BJ (cell line): Measurements from ENCODE around the gene C2orf68. TPM values are rescaled to one million over a fixed set of nuclear protein-coding genes. Genes with fewer than 3 reads are reported as not detected.

Experiments
- CTCF ChIA-PET: fragments of 350-600 bp; formaldehyde crosslinking; extraction: SDS; loops from one replicate; lab custom pipeline; 2021; ENCODE audit warnings: antibody characterized with exemption, inconsistent platforms; lab: Yijun Ruan, JAX
- POLR2A ChIA-PET: fragments of 300-600 bp; sonication (Branson Sonifier 250); formaldehyde crosslinking; extraction: SDS; loops from one replicate; lab custom pipeline; 2021; ENCODE audit warnings: antibody characterized with exemption; lab: Charles Lee
- DNase-seq: peaks from one replicate; pipeline ENCODE4 v3.0.0-alpha.2; 2011; ENCODE audit warnings: low read depth
- H3K27me3 ChIP-seq: 2 replicates; pipeline ENCODE4 v1.6.0; 2011; ENCODE audit warnings: low read length; ENCODE audit not compliant: control insufficient read depth, insufficient read depth
- H3K36me3 ChIP-seq: 2 replicates; pipeline ENCODE4 v1.5.1; 2011; ENCODE audit warnings: low read length; ENCODE audit not compliant: control insufficient read depth, insufficient read depth
- H3K4me3 ChIP-seq: 2 replicates; pipeline ENCODE4 v1.5.1; 2011; ENCODE audit warnings: low read depth, mild to moderate bottlenecking, control low read depth, low read length
- CTCF ChIP-seq: IDR thresholded peaks from 2 replicates; pipeline ENCODE4 v1.5.1; 2011; ENCODE audit warnings: low read depth, mild to moderate bottlenecking, control low read depth, inconsistent platforms, low read length, moderate library complexity; ENCODE audit not compliant: insufficient read depth
- polyA plus RNA-seq: library from polyadenylated mRNA; depleted of rRNA; stranded (reverse); fragments of >200 nt; gene quantifications from 2 replicates; pipeline ENCODE4 v1.2.3, GENCODE V29; 2011

Gene C2orf68
- polyA plus RNA-seq, 1 experiment: 16.4 TPM

- peaks cover 1% of the 10 kb centered on the region; the same call in 1 of the 2 replicates for H3K36me3 ChIP-seq
- H3K4me3 ChIP-seq: no peak overlapping the region
- POLR2A ChIA-PET: no interaction called here
- DNase-seq: peak; percentile 82
- TF ChIP-seq CTCF: no peak
- CTCF ChIA-PET: interaction anchor here (1.0 to 1.3 kb wide), 3 partner anchors 11 to 47 kb away, joined by 3 to 6 read pairs (median 5); no protein-coding TSS in a partner anchor
- no peaks in the 10 kb centered on the region for H3K27me3 ChIP-seq
Observed at GRCh38 chr2:85589982-85590791, 21.7 kb downstream of the C2orf68 start.

- ChIA-PET CTCF (interaction anchor here (1.1 kb wide), 1 partner anchor 16 kb away, joined by 3 read pairs; no protein-coding TSS in a partner anchor), POLR2A (no interaction called here)
- Histone ChIP-seq H3K27me3 (no peaks in the 10 kb centered on the region), H3K4me3 (no peak overlapping the region), H3K36me3 (peaks cover 1% of the 10 kb centered on the region; the same call in 1 of the 2 replicates)
- no peak for DNase-seq
- TF ChIP-seq CTCF: no peak
Observed at GRCh38 chr2:85589181-85589580, 22.7 kb downstream of the C2orf68 start.

GRCh38 chr2:85588645-85589044 is 23.2 kb downstream of the C2orf68 start:
- DNase-seq: no peak
- POLR2A ChIA-PET: no interaction called here
- CTCF ChIA-PET: interaction anchor here (1.1 kb wide), 1 partner anchor 17 kb away, joined by 3 read pairs; no protein-coding TSS in a partner anchor
- H3K36me3 ChIP-seq: peaks cover 1% of the 10 kb centered on the region; the same call in 1 of the 2 replicates
- no peaks in the 10 kb centered on the region for H3K27me3 ChIP-seq
- no peak for TF ChIP-seq CTCF
- H3K4me3 ChIP-seq: no peak overlapping the region

- CTCF ChIA-PET: interaction anchor here (1.1 to 1.6 kb wide), 2 partner anchors 17 to 36 kb away, joined by 3 to 4 read pairs; no protein-coding TSS in a partner anchor
- DNase-seq: no peak
- peaks cover 1% of the 10 kb centered on the region; the same call in 1 of the 2 replicates for H3K36me3 ChIP-seq
- no peak overlapping the region for H3K4me3 ChIP-seq
- H3K27me3 ChIP-seq: no peaks in the 10 kb centered on the region
- POLR2A ChIA-PET: no interaction called here
- TF ChIP-seq CTCF: no peak
Observed at GRCh38 chr2:85588236-85588635, 23.6 kb downstream of the C2orf68 start.

- no peaks in the 10 kb centered on the region for H3K36me3 ChIP-seq
- no peaks in the 10 kb centered on the region for H3K27me3 ChIP-seq
- no peak for DNase-seq
- ChIA-PET CTCF (interaction anchor here (1.0 to 1.3 kb wide), 2 partner anchors 9 to 34 kb away, joined by 4 read pairs; no protein-coding TSS in a partner anchor), POLR2A (interaction anchor here (0.6 kb wide), 1 partner anchor 26 kb away, joined by 4 read pairs; the partner anchor contains the start of gene C2orf68)
- no peak overlapping the region for H3K4me3 ChIP-seq
- TF ChIP-seq CTCF: no peak
Observed at GRCh38 chr2:85585781-85586105, 26.1 kb downstream of the C2orf68 start.
